Measurements from ENCODE around the gene SLC28A3. TPM values are rescaled to one million over a fixed set of nuclear protein-coding genes. Genes with fewer than 3 reads are reported as not detected.

The SLC28A3 gene
- total RNA-seq, 2 experiments from 2014 or later = not detected

- Mint-ChIP-seq H3K4me1 (ENCODE audit: low read depth) (no peaks in the 10 kb centered on the region), H3K27me3 (peaks cover 3% of the 10 kb centered on the region), H3K36me3 (ENCODE audit: low read depth) (no peaks in the 10 kb centered on the region), H3K9me3 (peaks cover 6% of the 10 kb centered on the region), H3K27ac (no peak overlapping the region), H3K4me3 (no peak overlapping the region)
- DNase-seq = no peak
- intact Hi-C loops (cut with DNase I, micrococcal nuclease) = no loop called here
- Histone ChIP-seq H3K9me3 (ENCODE audit: control insufficient read depth in 1 of 2, insufficient read depth in 1 of 2, low read length in 2 of 2) (peaks cover 4 to 8% of the 10 kb centered on the region in 2 experiments), H3K27ac (ENCODE audit: low read depth in 1 of 2, low read length in 2 of 2) (no peak overlapping the region), H3K36me3 (ENCODE audit: insufficient read depth, low read length) (no peaks in the 10 kb centered on the region), H3K4me3 (ENCODE audit: low read length) (no peak overlapping the region), H3K4me1 (ENCODE audit: insufficient read depth, low read length) (no peaks in the 10 kb centered on the region), H3K27me3 (ENCODE audit: control insufficient read depth in 1 of 2, insufficient read depth in 2 of 2, low read length in 2 of 2) (no peaks in the 10 kb centered on the region)
- TF ChIP-seq CTCF (IDR thresholded peaks at IDR 0.05) = no peak
- no peak for ATAC-seq (ENCODE audit: poor library complexity)
- CTCF ChIA-PET = no interaction called here
- POLR2A ChIA-PET = no interaction called here
Measured at GRCh38 chr9:84327184-84327583, 13.4 kb downstream of the SLC28A3 start.

- H3K36me3 ChIP-seq (ENCODE audit: insufficient read depth, low read length) = no peaks in the 10 kb centered on the region
- no peaks in the 10 kb centered on the region for H3K4me1 Mint-ChIP-seq (ENCODE audit: low read depth)
- H3K9me3 ChIP-seq (ENCODE audit: control insufficient read depth in 1 of 2, insufficient read depth in 1 of 2, low read length in 2 of 2) = peaks cover 4 to 8% of the 10 kb centered on the region in 2 experiments
- no peaks in the 10 kb centered on the region for H3K4me1 ChIP-seq (ENCODE audit: insufficient read depth, low read length)
- H3K27ac ChIP-seq (ENCODE audit: low read depth in 1 of 2, low read length in 2 of 2) = no peak overlapping the region
- no peak for ATAC-seq (ENCODE audit: poor library complexity)
- TF ChIP-seq CTCF (IDR thresholded peaks at IDR 0.05) = no peak
- H3K27me3 ChIP-seq (ENCODE audit: control insufficient read depth in 1 of 2, insufficient read depth in 2 of 2, low read length in 2 of 2) = no peaks in the 10 kb centered on the region
- ChIA-PET CTCF (interaction anchor here (0.6 kb wide), 1 partner anchor 65 kb away, joined by 4 read pairs; no protein-coding TSS in a partner anchor), POLR2A (no interaction called here)
- H3K27me3 Mint-ChIP-seq = peaks cover 3% of the 10 kb centered on the region
- H3K4me3 Mint-ChIP-seq = no peak overlapping the region
- no peak overlapping the region for H3K4me3 ChIP-seq (ENCODE audit: low read length)
- no peak for DNase-seq
- intact Hi-C loops (cut with DNase I, micrococcal nuclease) = no loop called here
- H3K36me3 Mint-ChIP-seq (ENCODE audit: low read depth) = no peaks in the 10 kb centered on the region
- no peak overlapping the region for H3K27ac Mint-ChIP-seq
- peaks cover 6% of the 10 kb centered on the region for H3K9me3 Mint-ChIP-seq
Measured at GRCh38 chr9:84325347-84325973, 15.1 kb downstream of the SLC28A3 start.

GRCh38 chr9:84324811-84325210 lies 15.7 kb downstream of the SLC28A3 start:
- Histone ChIP-seq H3K27me3 (ENCODE audit: control insufficient read depth in 1 of 2, insufficient read depth in 2 of 2, low read length in 2 of 2) (no peaks in the 10 kb centered on the region), H3K4me3 (ENCODE audit: low read length) (no peak overlapping the region), H3K9me3 (ENCODE audit: control insufficient read depth in 1 of 2, insufficient read depth in 1 of 2, low read length in 2 of 2) (peaks cover 4 to 8% of the 10 kb centered on the region in 2 experiments), H3K4me1 (ENCODE audit: insufficient read depth, low read length) (no peaks in the 10 kb centered on the region), H3K27ac (ENCODE audit: low read depth in 1 of 2, low read length in 2 of 2) (no peak overlapping the region), H3K36me3 (ENCODE audit: insufficient read depth, low read length) (no peaks in the 10 kb centered on the region)
- intact Hi-C loops (cut with DNase I, micrococcal nuclease) = no loop called here
- H3K4me1 Mint-ChIP-seq (ENCODE audit: low read depth) = no peaks in the 10 kb centered on the region
- no peaks in the 10 kb centered on the region for H3K36me3 Mint-ChIP-seq (ENCODE audit: low read depth)
- H3K27me3 Mint-ChIP-seq = peaks cover under 1% of the 10 kb centered on the region
- ATAC-seq (ENCODE audit: poor library complexity) = no peak
- DNase-seq = no peak
- CTCF ChIA-PET = no interaction called here
- no peak overlapping the region for H3K4me3 Mint-ChIP-seq
- POLR2A ChIA-PET = no interaction called here
- TF ChIP-seq CTCF (IDR thresholded peaks at IDR 0.05) = no peak
- H3K27ac Mint-ChIP-seq = no peak overlapping the region
- H3K9me3 Mint-ChIP-seq = peaks cover 6% of the 10 kb centered on the region

Measured in CD4-positive, alpha-beta T cell (primary cell).